Adrenal gland (tissue), 12 donors: Measurements from ENCODE around the gene PXYLP1. TPM values are rescaled to one million over a fixed set of nuclear protein-coding genes. Genes with fewer than 3 reads are reported as not detected.

Experiments used
- DNase-seq, 7 donors: peaks; one replicate each; pipeline ENCODE4 v3.0.0-alpha.2; 2019 to 2020
- H3K27ac ChIP-seq, 5 donors: fragments of 200-600 bp; sonication (generic) in 4 of 5; 1 replicate in 3 of 5; 2 replicates in 2 of 5; pipeline versions ENCODE4 v1.5.1 to v1.8.0; 2016 to 2020; ENCODE audit warnings: mild to moderate bottlenecking in 1 of 5
- H3K27me3 ChIP-seq: fragments of 200-600 bp; 2 replicates; pipeline ENCODE4 v1.8.0; 2021
- H3K36me3 ChIP-seq, 2 donors: fragments of 200-600 bp; replicated peaks in 1 of 2; 1 replicate in 1 of 2; 2 replicates in 1 of 2; pipeline versions ENCODE4 v1.5.1 to v1.8.0; 2018 to 2022
- H3K4me1 ChIP-seq, 2 donors: fragments of 200-600 bp; replicated peaks in 1 of 2; 1 replicate in 1 of 2; 2 replicates in 1 of 2; pipeline versions ENCODE4 v1.5.1 to v1.8.0; 2018 to 2021
- H3K4me3 ChIP-seq, 4 donors: fragments of 200-600 bp; sonication (generic) in 3 of 4; one replicate each; pipeline ENCODE4 v1.5.1; 2016 to 2018
- H3K9me3 ChIP-seq, 3 donors: fragments of 200-600 bp; sonication (generic) in 1 of 3; replicated peaks in 1 of 3; 1 replicate in 2 of 3; 2 replicates in 1 of 3; pipeline versions ENCODE4 v1.5.1 to v1.8.0; 2016 to 2021
- POLR2A ChIP-seq, 2 donors: fragments of 450-650 bp; IDR thresholded peaks; one replicate each; pipeline ENCODE4 v1.6.1; 2017; ENCODE audit warnings: antibody characterized with exemption in 2 of 2, mild to moderate bottlenecking in 2 of 2, moderate library complexity in 1 of 2
- WGBS, 4 donors: extraction: QIAGEN DNeasy Blood & Tissue Kit in 2 of 4; methylation state at CpG; one replicate each; pipeline versions ENCODE4 v1.1.5 to v1.1.7; 2013 to 2017; 5-methylcytosine and 5-hydroxymethylcytosine counted together
- intact Hi-C, 2 donors: fragments of 100-400 bp; cut with DNase I; formaldehyde crosslinking; loops; one replicate each; pipeline versions ENCODE4 v1.14.1 to v1.15.0; 2022 to 2023
- polyA plus RNA-seq, 3 donors: library from polyadenylated mRNA; stranded (reverse); fragments of 200-250 nt in 2 of 3; fragments of 350-450 nt in 1 of 3; fragmentation: Illumina TruSeq in 1 of 3; extraction: RNeasy Lipid Tissue Mini Kit (QIAGEN cat#74804) in 1 of 3; gene quantifications; one replicate each; pipeline ENCODE4 v1.2.3, GENCODE V29; 2013 to 2014
- total RNA-seq, 9 donors: library from RNA; depleted of rRNA in 4 of 9; stranded (reverse); fragments of >200 nt in 4 of 9; fragments of 120-200 nt in 1 of 9; fragmentation: NEBNext Ultra II Directional in 1 of 9; extraction: Animal tissue kit (Norgen Biotek cat#: 25700) in 1 of 9; gene quantifications; one replicate each; pipeline versions ENCODE4 v1.1.0 to v1.2.4, GENCODE V29; 2013 to 2023
- TF ChIP-seq, protein P1 (sequence below), 6 experiments: fragments of 450-650 bp in 4 of 6; fragments of 200-600 bp in 2 of 6; sonication (generic) in 1 of 6; IDR thresholded peaks; 1 replicate in 5 of 6; 2 replicates in 1 of 6; pipeline versions ENCODE4 v1.5.1 to v1.8.0; 2016 to 2021; ENCODE audit warnings: antibody characterized with exemption in 6 of 6, mild to moderate bottlenecking in 2 of 6, moderate library complexity in 1 of 6
- donor health status: healthy with polysubstance abuse.
- donor health status: Bipolar disorder and iron deficiency.
- donor health status: DM: yes; HTN: yes; CAD: no.
- donor health status: DM: no; HTN: no; CAD: no.
- donor health status: DM: no; HTN: no; CAD: no.
- donor health status: DM: yes; HTN: yes; CAD: no.

The PXYLP1 gene
- total and polyA plus RNA-seq, 12 donors: 5.5 to 22.7 (median 8.1) TPM

DNA sequence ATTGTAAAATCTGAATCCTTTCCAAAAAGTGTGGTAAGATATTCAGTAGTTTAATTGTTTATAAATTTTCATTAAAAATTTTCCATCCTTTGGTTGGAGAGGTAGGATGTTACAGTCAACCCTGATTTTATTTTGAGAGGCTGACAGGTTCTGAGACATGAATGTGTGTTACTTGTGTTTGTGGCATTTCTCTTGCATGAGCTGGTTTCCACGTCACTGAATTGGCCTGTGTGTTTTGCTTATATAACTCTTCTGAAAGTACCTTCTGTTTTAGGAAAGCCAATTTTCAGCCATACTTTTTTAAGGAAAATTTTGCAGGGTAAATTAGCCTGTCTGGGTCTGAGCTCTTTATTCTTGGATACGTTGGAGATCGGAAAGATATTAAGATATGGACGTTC, 30.7 kb downstream of the PXYLP1 start:
- no peak for DNase-seq
- 85 to 95% (median 93%) methylated on average over 4 of the region's 4 CpGs for WGBS, 4 donors
- Histone ChIP-seq H3K4me3 (no peak overlapping the region), H3K36me3 (no peaks in the 10 kb centered on the region), H3K27ac (no peak overlapping the region), H3K27me3 (no peaks in the 10 kb centered on the region), H3K4me1 (no peaks in the 10 kb centered on the region), H3K9me3 (no peaks in the 10 kb centered on the region)
- TF ChIP-seq, protein P1, sequence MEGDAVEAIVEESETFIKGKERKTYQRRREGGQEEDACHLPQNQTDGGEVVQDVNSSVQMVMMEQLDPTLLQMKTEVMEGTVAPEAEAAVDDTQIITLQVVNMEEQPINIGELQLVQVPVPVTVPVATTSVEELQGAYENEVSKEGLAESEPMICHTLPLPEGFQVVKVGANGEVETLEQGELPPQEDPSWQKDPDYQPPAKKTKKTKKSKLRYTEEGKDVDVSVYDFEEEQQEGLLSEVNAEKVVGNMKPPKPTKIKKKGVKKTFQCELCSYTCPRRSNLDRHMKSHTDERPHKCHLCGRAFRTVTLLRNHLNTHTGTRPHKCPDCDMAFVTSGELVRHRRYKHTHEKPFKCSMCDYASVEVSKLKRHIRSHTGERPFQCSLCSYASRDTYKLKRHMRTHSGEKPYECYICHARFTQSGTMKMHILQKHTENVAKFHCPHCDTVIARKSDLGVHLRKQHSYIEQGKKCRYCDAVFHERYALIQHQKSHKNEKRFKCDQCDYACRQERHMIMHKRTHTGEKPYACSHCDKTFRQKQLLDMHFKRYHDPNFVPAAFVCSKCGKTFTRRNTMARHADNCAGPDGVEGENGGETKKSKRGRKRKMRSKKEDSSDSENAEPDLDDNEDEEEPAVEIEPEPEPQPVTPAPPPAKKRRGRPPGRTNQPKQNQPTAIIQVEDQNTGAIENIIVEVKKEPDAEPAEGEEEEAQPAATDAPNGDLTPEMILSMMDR (IDR thresholded peaks at IDR 0.05): no peak
- no peak for TF ChIP-seq POLR2A (IDR thresholded peaks at IDR 0.05)
- intact Hi-C loops: no loop called here

DNA sequence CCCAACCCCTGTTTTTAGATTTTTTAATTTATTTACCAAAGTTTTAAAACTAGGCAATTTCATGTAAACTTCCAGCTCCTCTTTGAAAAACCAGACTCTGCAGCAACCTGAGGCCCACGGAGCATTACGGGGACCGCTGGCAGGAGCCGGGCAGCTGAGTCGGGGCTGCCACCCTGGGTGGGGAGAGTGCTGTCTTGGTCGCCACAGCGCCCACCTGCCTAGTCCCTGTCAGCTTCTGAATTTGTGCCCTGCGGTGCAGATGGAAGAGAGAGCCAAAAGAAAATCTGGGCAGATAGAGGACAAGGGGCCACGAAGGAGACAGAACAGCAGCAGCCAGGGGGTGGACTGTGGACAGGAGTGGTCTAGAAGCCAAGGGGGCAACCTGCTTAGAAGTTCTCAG, 34.6 kb downstream of the PXYLP1 start:
- Histone ChIP-seq H3K27me3 (no peaks in the 10 kb centered on the region), H3K27ac (no peak overlapping the region), H3K36me3 (no peaks in the 10 kb centered on the region), H3K4me1 (no peaks in the 10 kb centered on the region), H3K9me3 (no peaks in the 10 kb centered on the region), H3K4me3 (no peak overlapping the region)
- DNase-seq: peak in 1 of 7 donors; percentile 13
- intact Hi-C loops: no loop called here
- 92 to 94% (median 93%) methylated on average over 8 to 9 of the region's 9 CpGs for WGBS, 4 donors
- no peak for TF ChIP-seq POLR2A (IDR thresholded peaks at IDR 0.05)
- TF ChIP-seq, protein P1 (IDR thresholded peaks at IDR 0.05): no peak

DNA sequence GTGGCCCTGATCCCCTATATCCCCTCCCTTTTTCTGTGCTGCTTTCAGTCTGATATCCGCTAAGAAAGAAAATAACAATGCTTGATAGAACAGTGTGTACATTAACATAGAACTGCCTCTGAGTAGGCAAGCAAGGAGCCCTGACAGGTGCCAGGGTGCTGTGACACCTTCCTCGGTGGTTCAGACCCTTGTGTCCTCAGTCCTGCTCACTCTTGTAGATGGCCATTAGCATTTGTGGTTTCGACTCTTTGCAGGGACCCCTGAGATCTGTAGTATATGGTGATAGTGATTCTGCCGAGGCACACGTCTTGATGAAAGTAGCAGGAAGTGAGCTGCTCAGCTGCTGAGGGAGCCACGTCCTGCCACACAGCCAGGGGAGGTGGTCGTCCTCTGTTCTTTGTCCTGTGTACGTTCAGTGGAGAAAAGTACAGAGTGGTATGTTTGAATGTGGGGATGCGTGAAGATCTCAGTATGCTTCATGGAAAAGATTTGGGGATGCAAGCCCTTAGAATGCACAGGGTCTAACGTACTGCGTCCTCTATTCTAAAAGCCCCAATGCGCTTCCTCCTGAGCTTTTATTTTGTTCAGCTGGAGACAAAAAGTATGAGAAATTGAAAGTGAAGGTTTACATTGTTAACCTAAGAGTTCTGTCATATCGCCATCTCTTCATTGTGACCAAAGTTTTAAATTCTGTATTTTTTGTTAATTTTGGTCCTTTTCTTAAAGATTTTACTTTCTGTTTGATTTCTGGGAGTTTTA, 35.4 kb downstream of the PXYLP1 start:
- intact Hi-C loops: no loop called here
- H3K9me3 ChIP-seq: no peaks in the 10 kb centered on the region
- H3K27ac ChIP-seq: no peak overlapping the region
- peak in 1 of 7 donors; percentile 35 for DNase-seq
- H3K4me1 ChIP-seq: no peaks in the 10 kb centered on the region
- 63 to 72% (median 67%) methylated on average over 13 of the region's 13 CpGs for WGBS, 4 donors
- TF ChIP-seq, protein P1 (IDR thresholded peaks at IDR 0.05): no peak
- no peak for TF ChIP-seq POLR2A (IDR thresholded peaks at IDR 0.05)
- peak overlapping the region in 1 of 4 donors; percentile 17 for H3K4me3 ChIP-seq
- H3K36me3 ChIP-seq: no peaks in the 10 kb centered on the region
- H3K27me3 ChIP-seq: no peaks in the 10 kb centered on the region

DNA sequence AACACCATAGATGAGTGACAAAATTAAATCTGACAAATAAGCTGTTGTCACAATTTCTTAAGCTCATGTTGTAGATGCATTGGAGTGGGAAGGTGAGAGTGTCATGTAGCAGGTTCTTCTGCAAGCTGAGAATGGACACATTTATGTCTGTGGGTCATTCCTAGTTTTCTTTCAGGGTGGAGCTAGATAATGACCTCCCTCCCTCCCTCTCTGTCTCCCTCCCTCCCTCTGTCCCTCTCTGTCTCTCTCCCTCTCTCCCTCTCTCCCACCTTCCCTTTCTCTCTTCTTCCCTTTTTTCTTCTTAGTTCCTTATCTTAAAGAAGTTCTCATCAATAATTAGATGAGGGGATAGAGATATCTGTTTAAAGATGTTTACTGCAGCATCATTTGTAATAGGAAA, 36.0 kb downstream of the PXYLP1 start:
- H3K4me3 ChIP-seq: peak overlapping the region in 1 of 4 donors; percentile 17
- intact Hi-C loops: no loop called here
- no peaks in the 10 kb centered on the region for H3K9me3 ChIP-seq
- no peaks in the 10 kb centered on the region for H3K36me3 ChIP-seq
- H3K27ac ChIP-seq: no peak overlapping the region
- no peak for DNase-seq
- H3K4me1 ChIP-seq: no peaks in the 10 kb centered on the region
- TF ChIP-seq, protein P1 (IDR thresholded peaks at IDR 0.05): no peak
- no peak for TF ChIP-seq POLR2A (IDR thresholded peaks at IDR 0.05)
- H3K27me3 ChIP-seq: no peaks in the 10 kb centered on the region
